HG02678 (cell line): ENCODE measurements around the gene CMTM7.
"Not testable (repeated sequence)": the region's sequence is repeated elsewhere in the genome, so short reads cannot be mapped to it uniquely, and the experiment has no call there.

Experiments used
- ATAC-seq: cut with Tn5 transposase; IDR thresholded peaks from one replicate; pipeline ENCODE4 v1.9.1; 2021; ENCODE audit warnings: mild to moderate bottlenecking, moderate library complexity; ENCODE audit not compliant: unreplicated experiment

Gene CMTM7

DNA sequence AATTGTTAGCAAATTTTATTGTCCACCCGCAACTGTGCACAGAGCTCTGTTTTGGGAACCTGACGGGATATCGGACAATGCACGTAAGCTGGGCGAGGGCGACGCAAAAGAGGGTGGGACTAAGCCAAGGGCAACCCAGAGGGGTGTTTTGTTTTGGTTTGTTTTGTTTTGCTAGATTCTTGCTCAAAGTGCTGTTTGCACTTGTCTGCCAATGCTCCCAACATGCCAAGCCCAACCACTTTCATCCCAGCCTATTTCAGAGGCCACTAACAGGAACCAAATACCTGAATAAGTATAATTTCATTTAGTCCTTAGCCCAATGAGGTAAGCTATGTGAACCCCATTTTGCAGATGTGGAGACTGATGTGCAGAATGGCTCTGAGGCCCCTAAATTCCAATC lies 9.7 kb upstream of the CMTM7 start:
- no peak for ATAC-seq

- no peak for ATAC-seq
Observed at GRCh38 chr3:32383136-32383711, 8.4 kb upstream of the CMTM7 start.

DNA sequence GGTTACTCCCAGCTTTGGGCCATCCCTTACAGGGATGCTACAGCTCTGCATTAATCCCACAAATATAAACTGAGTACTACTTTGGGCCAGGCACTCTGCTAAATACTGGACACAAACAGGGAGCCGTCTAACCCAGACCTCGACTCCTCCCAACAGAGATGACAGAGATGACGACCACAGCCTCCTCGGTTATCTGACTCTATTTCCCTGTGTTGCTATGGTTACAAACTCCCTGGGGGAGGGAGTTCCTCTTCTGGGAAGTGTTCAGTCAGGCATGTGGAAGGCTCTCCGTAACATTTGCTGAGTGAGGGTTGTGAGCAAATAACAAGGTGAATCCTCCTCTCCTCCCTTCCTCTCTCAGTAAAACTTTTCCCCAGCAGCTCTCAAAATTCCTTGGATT lies 6.7 kb upstream of the CMTM7 start:
- ATAC-seq = no peak

- no peak for ATAC-seq
Observed at GRCh38 chr3:32387512-32387911, 4.1 kb upstream of the CMTM7 start.

DNA sequence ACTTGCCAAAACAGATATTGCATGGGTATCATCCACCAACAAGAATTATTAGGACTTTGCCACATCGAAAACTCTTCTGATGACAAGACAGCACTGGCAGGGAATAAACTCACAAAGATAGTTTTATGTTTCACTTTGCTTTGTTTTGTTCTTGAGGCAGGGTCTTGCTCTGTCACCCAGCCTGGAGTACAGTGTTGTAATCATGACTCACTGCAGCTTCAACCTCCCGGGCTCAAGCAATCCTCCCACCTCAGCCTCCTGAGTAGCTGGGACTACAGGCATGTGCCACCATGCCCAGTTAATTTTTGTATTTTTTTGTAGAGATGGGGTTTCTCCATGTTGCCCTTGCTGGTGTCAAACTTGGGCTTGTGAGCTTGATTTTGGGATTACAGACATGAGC lies 2.1 kb upstream of the CMTM7 start:
- ATAC-seq = not testable (repeated sequence)

DNA sequence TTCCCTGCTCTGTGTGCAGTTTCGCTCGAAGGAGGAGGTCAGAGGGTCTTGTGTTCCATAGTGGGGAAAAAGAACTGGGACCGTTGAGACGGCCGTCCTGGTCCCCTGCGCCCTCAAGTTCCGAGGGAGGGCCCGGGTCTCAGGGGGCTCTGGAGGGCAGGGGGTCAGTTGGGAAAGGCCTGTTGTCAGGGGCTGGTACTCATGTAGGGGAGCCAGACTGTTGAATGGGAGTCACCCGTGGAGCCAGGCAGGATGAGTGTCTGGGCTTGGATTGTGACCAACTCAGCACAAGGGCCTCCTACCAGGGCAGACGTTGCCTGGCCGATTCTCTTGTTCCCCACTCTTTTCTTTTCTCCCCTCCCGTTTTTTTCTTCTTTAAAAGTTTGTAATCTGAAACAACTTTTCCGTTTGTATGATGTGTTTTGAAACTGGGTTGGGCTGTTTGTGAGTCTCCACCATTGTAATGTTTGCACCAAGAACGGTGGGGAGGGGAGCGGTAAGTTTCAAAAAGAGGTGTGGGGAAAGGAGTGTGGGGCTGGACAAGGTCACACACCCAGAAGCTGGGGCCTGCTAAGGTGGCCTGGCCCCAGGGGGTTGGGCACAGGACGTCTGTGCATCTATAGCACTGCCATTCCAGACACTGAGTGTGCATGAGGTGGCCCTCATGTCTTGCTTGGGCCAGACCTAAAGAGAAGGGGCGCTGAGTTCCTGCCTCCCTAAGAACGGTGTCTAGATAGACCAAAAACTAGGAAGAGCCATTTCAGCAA lies 1.1 kb downstream of the CMTM7 start:
- ATAC-seq = peak; percentile 4

DNA sequence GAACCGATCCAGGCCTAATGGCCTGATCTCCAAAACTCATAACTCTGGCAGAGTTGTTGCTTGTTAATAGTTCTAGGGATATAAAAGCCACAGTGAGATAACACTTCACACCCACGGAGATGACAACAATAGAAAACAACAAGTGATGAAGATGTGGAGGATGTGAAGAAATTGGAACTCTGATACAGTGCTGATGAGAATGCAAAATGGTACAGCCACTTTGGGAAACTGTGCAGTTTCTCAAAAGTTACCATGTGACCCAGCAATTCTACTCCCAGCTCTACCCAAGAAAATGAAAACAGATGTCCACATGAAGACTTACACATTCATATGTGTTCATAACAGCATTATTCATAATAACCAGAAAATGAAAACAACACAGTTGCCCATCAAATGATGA lies 3.8 kb downstream of the CMTM7 start:
- ATAC-seq = no peak

- no peak for ATAC-seq
Observed at GRCh38 chr3:32397941-32398340, 6.3 kb downstream of the CMTM7 start.

- no peak for ATAC-seq
Observed at GRCh38 chr3:32398531-32398930, 6.9 kb downstream of the CMTM7 start.

- ATAC-seq = no peak
Observed at GRCh38 chr3:32399030-32399620, 7.5 kb downstream of the CMTM7 start.

GRCh38 chr3:32401126-32401525 lies 9.5 kb downstream of the CMTM7 start:
- peak; percentile 18 for ATAC-seq

- ATAC-seq = peak; percentile 75
Observed at GRCh38 chr3:32401556-32402081, 10.0 kb downstream of the CMTM7 start.

DNA sequence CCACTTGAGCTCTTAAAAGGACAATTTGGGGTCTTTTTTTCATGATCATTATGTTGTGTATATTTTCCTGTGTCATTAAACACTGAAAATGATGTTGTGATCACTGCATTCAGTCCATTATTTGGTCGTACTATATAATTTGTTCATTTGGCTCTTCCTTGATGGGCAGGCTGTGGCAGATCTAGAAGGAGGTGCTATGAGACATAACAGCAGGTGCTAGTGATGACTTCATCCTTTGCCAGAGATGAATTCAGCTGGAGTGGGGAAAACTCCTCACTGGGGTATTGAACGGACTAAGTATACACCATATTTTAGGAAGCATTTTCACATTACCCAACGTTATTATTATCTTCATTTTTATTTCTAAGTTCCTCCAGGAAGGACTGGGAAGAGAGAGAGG lies 12.0 kb downstream of the CMTM7 start:
- no peak for ATAC-seq

GRCh38 chr3:32404714-32405113 lies 13.1 kb downstream of the CMTM7 start:
- no peak for ATAC-seq

DNA sequence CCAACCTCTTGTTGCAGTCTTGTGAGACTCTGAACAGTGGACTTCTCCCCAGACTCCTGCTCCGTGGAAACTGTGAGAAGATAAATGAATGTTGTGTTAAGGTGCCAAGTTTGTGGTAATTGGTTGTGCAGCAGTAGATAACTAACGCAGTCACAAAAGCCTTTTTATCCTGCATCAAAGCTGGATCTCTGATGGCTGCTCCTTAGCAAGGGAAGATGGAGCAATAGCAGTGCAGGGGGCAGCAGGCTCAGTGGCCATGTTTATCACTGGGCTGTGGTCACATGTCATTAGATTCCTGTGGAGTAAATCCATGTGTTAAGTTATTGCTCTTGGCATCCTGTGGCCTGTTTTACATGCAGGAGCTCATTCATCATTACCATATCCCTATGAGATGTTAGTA lies 13.5 kb downstream of the CMTM7 start:
- no peak for ATAC-seq

DNA sequence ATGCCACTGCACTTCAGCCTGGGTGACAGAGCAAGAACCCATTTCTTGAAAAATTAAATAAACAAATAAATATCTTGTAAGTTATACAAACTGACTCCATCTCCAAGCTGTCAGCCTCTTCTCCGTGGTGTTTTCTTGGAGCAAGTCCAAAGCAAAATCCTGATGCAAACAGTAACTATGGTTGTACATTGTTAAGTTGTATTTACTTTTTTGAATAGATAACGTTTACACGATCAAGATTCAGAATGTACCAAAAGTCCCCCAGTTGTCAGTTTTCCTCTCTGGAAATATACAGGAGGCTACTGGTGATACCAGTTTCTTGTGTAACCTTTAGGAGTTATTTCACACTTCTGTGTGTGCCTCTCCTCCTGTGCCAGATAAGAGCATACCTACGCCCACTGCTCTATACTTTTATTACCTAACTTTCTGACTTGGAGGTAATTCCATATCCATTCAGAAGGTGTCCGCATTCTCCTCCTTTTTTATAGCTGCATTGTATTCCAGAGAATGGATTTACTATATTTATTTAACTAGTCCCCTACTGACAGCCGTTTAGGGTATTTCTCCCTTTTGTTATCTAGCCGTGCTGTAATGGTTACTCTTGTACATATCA lies 14.2 kb downstream of the CMTM7 start:
- ATAC-seq = no peak

DNA sequence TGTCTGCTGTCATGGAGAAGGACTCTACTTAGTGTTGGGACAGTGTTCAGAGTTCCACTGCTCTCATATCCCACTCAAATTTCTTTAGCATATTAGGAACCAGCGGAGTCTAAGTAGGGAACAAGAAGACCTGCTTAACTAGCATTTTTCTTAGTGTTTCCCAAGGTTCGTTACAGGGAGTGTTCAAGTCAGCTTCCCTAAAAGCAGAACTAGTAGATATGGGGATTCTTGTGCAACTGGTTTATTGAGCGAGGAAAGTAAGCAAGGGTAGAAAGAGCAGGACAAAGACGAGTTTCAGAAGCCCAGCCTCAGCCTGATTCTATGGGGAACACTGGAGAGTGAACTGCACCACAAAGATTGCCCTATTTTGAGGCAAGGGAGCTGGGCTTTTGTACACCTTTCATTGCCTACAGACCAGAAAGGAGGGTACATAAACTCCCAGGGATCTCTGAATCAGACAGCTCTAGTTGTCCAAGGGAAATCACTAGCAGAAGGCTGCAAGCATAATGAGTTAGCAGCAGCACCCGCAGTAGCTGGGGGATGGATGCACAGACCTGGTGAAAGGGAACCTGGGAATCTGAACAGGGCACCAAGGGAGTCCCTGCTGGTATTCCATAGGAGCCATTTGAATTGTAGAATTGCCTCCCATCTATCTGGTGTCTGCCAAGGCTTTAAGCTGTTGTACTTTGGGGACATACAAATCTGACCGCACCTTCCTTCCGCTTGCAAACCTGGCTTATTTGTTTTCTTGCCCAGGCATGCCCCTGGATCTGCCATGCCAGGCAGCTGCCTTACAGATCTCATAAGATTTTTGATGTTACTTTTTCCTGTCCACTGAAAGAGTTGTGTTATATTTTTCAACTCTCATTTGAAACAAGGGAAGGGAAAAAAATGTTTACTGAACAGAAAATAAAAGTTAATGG lies 15.1 kb downstream of the CMTM7 start:
- no peak for ATAC-seq

- no peak for ATAC-seq
Observed at GRCh38 chr3:32410367-32411246, 19.0 kb downstream of the CMTM7 start.

DNA sequence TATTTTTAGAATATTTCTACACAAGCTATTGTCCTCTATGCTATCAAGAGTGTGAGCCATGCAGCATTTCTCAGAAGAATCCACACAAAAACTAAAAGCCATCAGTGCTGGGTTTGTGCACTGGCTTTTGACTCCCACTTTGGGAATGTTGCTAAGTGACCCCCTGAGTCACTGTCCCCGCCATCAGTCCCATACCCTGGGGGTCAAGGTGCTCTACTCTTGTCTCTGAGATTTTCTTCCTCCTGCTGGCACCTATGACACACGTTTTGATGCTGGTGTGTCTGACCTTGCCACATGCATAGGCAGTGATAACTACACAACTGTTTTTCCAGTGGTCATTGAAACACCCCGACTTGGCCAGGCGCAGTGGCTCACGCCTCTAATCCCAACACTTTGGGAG lies 19.8 kb downstream of the CMTM7 start:
- no peak for ATAC-seq

GRCh38 chr3:32412887-32413286 lies 21.2 kb downstream of the CMTM7 start:
- no peak for ATAC-seq
